SU-DHL-6 (cell line): Measurements from ENCODE around the gene LMOD2.

ENCODE experiments used
- H2AFZ ChIP-seq: fragments of 200-600 bp; sonication (generic); 2 replicates; pipeline ENCODE4 v1.6.1; 2014; ENCODE audit warnings: low read depth, mild to moderate bottlenecking, moderate library complexity, mixed read lengths, antibody characterized with exemption, low read length; ENCODE audit not compliant: severe bottlenecking
- H3F3A ChIP-seq: fragments of 200-600 bp; shearing (Covaris generic); 2 replicates; pipeline ENCODE4 v1.6.0; 2016; ENCODE audit warnings: antibody characterized with exemption, mild to moderate bottlenecking; ENCODE audit not compliant: insufficient read depth
- H3K27ac ChIP-seq: fragments of 200-600 bp; sonication (generic); 2 replicates; pipeline ENCODE4 v1.5.1; 2016; ENCODE audit warnings: low read depth, mild to moderate bottlenecking, low read length, moderate library complexity, mixed read lengths
- H3K27me3 ChIP-seq: fragments of 200-600 bp; sonication (generic), shearing (Covaris generic); 2 replicates; pipeline ENCODE4 v1.6.0; 2014; ENCODE audit warnings: mild to moderate bottlenecking, low read length
- H3K36me3 ChIP-seq: fragments of 200-600 bp; sonication (generic); 2 replicates; pipeline ENCODE4 v1.6.1; 2014; ENCODE audit warnings: mild to moderate bottlenecking, low read length, mixed read lengths
- H3K4me2 ChIP-seq: fragments of 300-600, 200-600 bp; shearing (Covaris generic), sonication (generic); 2 replicates; pipeline ENCODE4 v1.6.0; 2014; ENCODE audit warnings: low read length, low read depth, mild to moderate bottlenecking; ENCODE audit not compliant: poor library complexity, severe bottlenecking
- H3K4me3 ChIP-seq: fragments of 200-600 bp; sonication (generic); 2 replicates; pipeline ENCODE4 v1.5.1; 2014; ENCODE audit warnings: antibody characterized with exemption, low read length, mild to moderate bottlenecking, mixed read lengths; ENCODE audit not compliant: insufficient read depth, poor library complexity, severe bottlenecking
- H3K79me2 ChIP-seq: fragments of 200-600 bp; sonication (generic); 2 replicates; pipeline ENCODE4 v1.6.1; 2014; ENCODE audit warnings: mild to moderate bottlenecking, low read length, moderate library complexity; ENCODE audit not compliant: insufficient read depth
- H3K9ac ChIP-seq: fragments of 200-600 bp; sonication (generic); 2 replicates; pipeline ENCODE4 v1.7.0; 2014; ENCODE audit warnings: mild to moderate bottlenecking, low read length
- H3K9me2 ChIP-seq: fragments of 200-600 bp; sonication (generic); replicated peaks from 2 replicates; pipeline ENCODE4 v1.6.1; 2014; ENCODE audit warnings: low read length; ENCODE audit not compliant: insufficient read depth
- H3K9me3 ChIP-seq: fragments of 200-600 bp; sonication (generic); 2 replicates; pipeline ENCODE4 v1.6.1; 2014; ENCODE audit warnings: low read length, mixed read lengths; ENCODE audit not compliant: insufficient read depth
- H4K20me1 ChIP-seq: fragments of 200-600 bp; sonication (generic); 2 replicates; pipeline ENCODE4 v1.6.1; 2014; ENCODE audit warnings: low read depth, mild to moderate bottlenecking, antibody characterized with exemption, low read length, moderate library complexity, mixed read lengths
- EZH2phosphoT487 ChIP-seq: fragments of 200-600 bp; sonication (generic), shearing (Covaris generic); conservative IDR thresholded peaks from 2 replicates; pipeline ENCODE4 v1.6.1; 2018; ENCODE audit warnings: mild to moderate bottlenecking, antibody characterized with exemption, low read length, moderate library complexity, mixed read lengths
- TF ChIP-seq, protein P1 (sequence below): fragments of 200-600 bp; sonication (generic); IDR thresholded peaks from one replicate; pipeline ENCODE4 v1.5.1; 2017; ENCODE audit warnings: antibody characterized with exemption, mild to moderate bottlenecking, low read length, moderate library complexity; ENCODE audit not compliant: insufficient read depth, poor library complexity, severe bottlenecking

The LMOD2 gene, protein sequence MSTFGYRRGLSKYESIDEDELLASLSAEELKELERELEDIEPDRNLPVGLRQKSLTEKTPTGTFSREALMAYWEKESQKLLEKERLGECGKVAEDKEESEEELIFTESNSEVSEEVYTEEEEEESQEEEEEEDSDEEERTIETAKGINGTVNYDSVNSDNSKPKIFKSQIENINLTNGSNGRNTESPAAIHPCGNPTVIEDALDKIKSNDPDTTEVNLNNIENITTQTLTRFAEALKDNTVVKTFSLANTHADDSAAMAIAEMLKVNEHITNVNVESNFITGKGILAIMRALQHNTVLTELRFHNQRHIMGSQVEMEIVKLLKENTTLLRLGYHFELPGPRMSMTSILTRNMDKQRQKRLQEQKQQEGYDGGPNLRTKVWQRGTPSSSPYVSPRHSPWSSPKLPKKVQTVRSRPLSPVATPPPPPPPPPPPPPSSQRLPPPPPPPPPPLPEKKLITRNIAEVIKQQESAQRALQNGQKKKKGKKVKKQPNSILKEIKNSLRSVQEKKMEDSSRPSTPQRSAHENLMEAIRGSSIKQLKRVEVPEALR

DNA sequence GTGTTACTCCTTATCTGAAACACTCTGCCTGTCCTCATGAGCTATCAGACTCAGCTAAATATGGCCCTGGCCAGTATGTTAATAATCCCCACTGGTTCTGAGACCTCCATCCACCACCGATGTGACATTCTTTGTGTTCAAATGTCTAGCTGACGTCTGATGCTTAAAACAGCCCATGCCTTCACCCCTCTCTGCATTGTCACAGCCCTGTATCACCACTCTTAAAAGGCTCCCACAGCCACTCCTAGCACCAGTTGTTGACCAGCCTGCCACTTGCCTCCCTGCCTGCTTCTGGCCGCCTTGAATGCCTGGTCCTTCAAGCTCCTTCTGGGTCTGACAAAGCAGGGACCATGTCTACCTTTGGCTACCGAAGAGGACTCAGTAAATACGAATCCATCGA lies at the start of gene LMOD2:
Gene LMOD2 (plus strand): TSS at position 253 of the 400 bp plus-strand sequence. CDS start 98 bp downstream, at position 351.
- H4K20me1 ChIP-seq = no peaks in the 10 kb centered on the region
- no peaks in the 10 kb centered on the region for H3K79me2 ChIP-seq
- H3K27me3 ChIP-seq = no peaks in the 10 kb centered on the region
- H2AFZ ChIP-seq = no peak within 1 kb of the TSS
- TF ChIP-seq, protein P1, sequence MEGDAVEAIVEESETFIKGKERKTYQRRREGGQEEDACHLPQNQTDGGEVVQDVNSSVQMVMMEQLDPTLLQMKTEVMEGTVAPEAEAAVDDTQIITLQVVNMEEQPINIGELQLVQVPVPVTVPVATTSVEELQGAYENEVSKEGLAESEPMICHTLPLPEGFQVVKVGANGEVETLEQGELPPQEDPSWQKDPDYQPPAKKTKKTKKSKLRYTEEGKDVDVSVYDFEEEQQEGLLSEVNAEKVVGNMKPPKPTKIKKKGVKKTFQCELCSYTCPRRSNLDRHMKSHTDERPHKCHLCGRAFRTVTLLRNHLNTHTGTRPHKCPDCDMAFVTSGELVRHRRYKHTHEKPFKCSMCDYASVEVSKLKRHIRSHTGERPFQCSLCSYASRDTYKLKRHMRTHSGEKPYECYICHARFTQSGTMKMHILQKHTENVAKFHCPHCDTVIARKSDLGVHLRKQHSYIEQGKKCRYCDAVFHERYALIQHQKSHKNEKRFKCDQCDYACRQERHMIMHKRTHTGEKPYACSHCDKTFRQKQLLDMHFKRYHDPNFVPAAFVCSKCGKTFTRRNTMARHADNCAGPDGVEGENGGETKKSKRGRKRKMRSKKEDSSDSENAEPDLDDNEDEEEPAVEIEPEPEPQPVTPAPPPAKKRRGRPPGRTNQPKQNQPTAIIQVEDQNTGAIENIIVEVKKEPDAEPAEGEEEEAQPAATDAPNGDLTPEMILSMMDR = no peak
- H3K4me3 ChIP-seq = no peak within 1 kb of the TSS
- no peaks in the 10 kb centered on the region for H3K36me3 ChIP-seq
- H3K9ac ChIP-seq = no peak within 1 kb of the TSS
- H3K4me2 ChIP-seq = no peak within 1 kb of the TSS
- H3K9me2 ChIP-seq = no peaks in the 10 kb centered on the region
- H3F3A ChIP-seq = no peaks in the 10 kb centered on the region
- H3K9me3 ChIP-seq = no peaks in the 10 kb centered on the region
- no peak within 1 kb of the TSS for H3K27ac ChIP-seq

- Histone ChIP-seq H3K9ac (no peak overlapping the region), H2AFZ (no peak overlapping the region), H3K36me3 (no peaks in the 10 kb centered on the region), H3F3A (no peaks in the 10 kb centered on the region), H3K27me3 (no peaks in the 10 kb centered on the region), H4K20me1 (no peaks in the 10 kb centered on the region), H3K4me2 (no peak overlapping the region), H3K4me3 (no peak overlapping the region), H3K27ac (no peak overlapping the region), H3K9me2 (no peaks in the 10 kb centered on the region), H3K79me2 (no peaks in the 10 kb centered on the region), H3K9me3 (no peaks in the 10 kb centered on the region)
- TF ChIP-seq EZH2phosphoT487 = no peak
- TF ChIP-seq, protein P1 = no peak
Measured at GRCh38 chr7:123607423-123607975, 48.2 kb upstream of the LMOD2 start.

DNA sequence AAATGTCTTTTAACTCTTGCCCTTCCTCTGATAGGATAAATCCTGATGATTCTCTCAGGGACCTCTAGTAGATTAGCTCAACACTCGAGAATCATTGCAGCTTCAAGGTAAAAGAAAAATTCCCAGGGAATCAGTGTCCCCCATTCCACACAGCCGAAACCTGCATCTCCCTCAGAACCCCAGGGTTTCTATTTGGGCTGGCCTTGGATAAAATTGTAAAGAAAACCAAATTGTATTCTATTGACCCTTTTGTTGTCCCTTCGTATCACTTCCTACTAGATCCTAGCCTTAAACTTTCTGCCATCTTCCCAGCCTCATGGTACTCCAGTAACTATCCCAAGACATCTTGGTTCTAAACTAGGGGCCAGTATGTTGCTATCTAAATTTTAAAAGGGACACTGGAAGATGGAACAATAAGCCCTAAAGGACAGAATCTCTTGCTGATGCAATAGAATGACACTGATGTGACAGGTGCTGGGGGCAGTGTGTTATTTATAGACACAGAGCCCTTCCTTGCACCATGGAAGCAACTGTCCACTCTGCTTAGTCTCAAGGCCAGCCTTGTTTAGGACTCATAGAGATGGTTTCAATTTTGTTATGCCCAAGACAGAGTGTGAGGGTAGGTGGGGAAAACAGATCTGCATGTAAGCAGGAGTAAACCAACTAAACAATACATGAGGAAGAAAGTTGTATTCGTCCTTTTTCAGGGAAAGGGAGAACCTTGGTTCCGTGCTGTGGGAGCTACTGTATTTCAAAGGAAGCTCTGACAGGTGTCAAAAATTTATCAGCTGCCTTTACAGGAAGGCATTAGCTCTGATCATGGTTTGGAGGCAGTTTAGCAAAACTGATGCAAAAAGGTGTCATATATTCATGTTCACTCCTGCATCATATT lies 46.4 kb upstream of the LMOD2 start:
- no peaks in the 10 kb centered on the region for H3K9me2 ChIP-seq
- H3K9ac ChIP-seq = no peak overlapping the region
- no peaks in the 10 kb centered on the region for H3K9me3 ChIP-seq
- no peak overlapping the region for H3K4me2 ChIP-seq
- H3K79me2 ChIP-seq = no peaks in the 10 kb centered on the region
- no peaks in the 10 kb centered on the region for H3K36me3 ChIP-seq
- no peak overlapping the region for H3K4me3 ChIP-seq
- H3F3A ChIP-seq = no peaks in the 10 kb centered on the region
- no peaks in the 10 kb centered on the region for H4K20me1 ChIP-seq
- no peaks in the 10 kb centered on the region for H3K27me3 ChIP-seq
- TF ChIP-seq, protein P1 = no peak
- no peak for TF ChIP-seq EZH2phosphoT487
- no peak overlapping the region for H3K27ac ChIP-seq
- H2AFZ ChIP-seq = no peak overlapping the region
